ENCODE measurements around the gene ZNF189.

The ZNF189 gene

GRCh38 chr9:101442318-101442717 is 43.7 kb downstream of the ZNF189 start:
- no peak for TF ChIP-seq CTCF (IDR thresholded peaks at IDR 0.05; ENCODE audit: control extremely low read depth, extremely low read depth, low read depth, missing control alignments)
- POLR2A ChIA-PET = no interaction called here
- no peak for DNase-seq (ENCODE audit: extremely low spot score)
- CTCF ChIA-PET = interaction anchor here (0.8 kb wide), 1 partner anchor 16 kb away, joined by 3 read pairs; no protein-coding TSS in a partner anchor

- ChIA-PET CTCF (interaction anchor here (0.8 kb wide), 1 partner anchor 16 kb away, joined by 3 read pairs; no protein-coding TSS in a partner anchor), POLR2A (no interaction called here)
- no peak for TF ChIP-seq CTCF (IDR thresholded peaks at IDR 0.05; ENCODE audit: control extremely low read depth, extremely low read depth, low read depth, missing control alignments)
- DNase-seq (ENCODE audit: extremely low spot score) = no peak
Observed at GRCh38 chr9:101442736-101443135, 44.1 kb downstream of the ZNF189 start.

- CTCF ChIA-PET = no interaction called here
- TF ChIP-seq CTCF (IDR thresholded peaks at IDR 0.05; ENCODE audit: control extremely low read depth, extremely low read depth, low read depth, missing control alignments) = no peak
- POLR2A ChIA-PET = no interaction called here
- DNase-seq (ENCODE audit: extremely low spot score) = no peak
Observed at GRCh38 chr9:101443364-101443771, 44.7 kb downstream of the ZNF189 start.

GRCh38 chr9:101445353-101446029 is 46.8 kb downstream of the ZNF189 start:
- no peak for TF ChIP-seq CTCF (IDR thresholded peaks at IDR 0.05; ENCODE audit: control extremely low read depth, extremely low read depth, low read depth, missing control alignments)
- DNase-seq (ENCODE audit: extremely low spot score) = no peak
- POLR2A ChIA-PET = no interaction called here
- CTCF ChIA-PET = interaction anchor here (0.7 to 1.9 kb wide), 7 partner anchors 8 to 84 kb away, joined by 3 to 7 read pairs (median 5); no protein-coding TSS in a partner anchor

- DNase-seq (ENCODE audit: extremely low spot score) = no peak
- TF ChIP-seq CTCF (IDR thresholded peaks at IDR 0.05; ENCODE audit: control extremely low read depth, extremely low read depth, low read depth, missing control alignments) = no peak
- ChIA-PET CTCF (interaction anchor here (1.1 to 1.9 kb wide), 7 partner anchors 9 to 83 kb away, joined by 3 to 7 read pairs (median 5); no protein-coding TSS in a partner anchor), POLR2A (no interaction called here)
Observed at GRCh38 chr9:101446732-101447131, 48.1 kb downstream of the ZNF189 start.

- ChIA-PET CTCF (interaction anchor here (0.6 to 1.8 kb wide), 10 partner anchors 10 to 88 kb away, joined by 3 to 9 read pairs (median 4); partner anchors contain the start of gene RNF20), POLR2A (no interaction called here)
- TF ChIP-seq CTCF (IDR thresholded peaks at IDR 0.05; ENCODE audit: control extremely low read depth, extremely low read depth, low read depth, missing control alignments) = no peak
- no peak for DNase-seq (ENCODE audit: extremely low spot score)
Observed at GRCh38 chr9:101448680-101449070, 50.0 kb downstream of the ZNF189 start.

Data from GM10248 (cell line).